HG03196 (cell line): ENCODE measurements around the gene KIF3B.
"Not testable (repeated sequence)": the region's sequence is repeated elsewhere in the genome, so short reads cannot be mapped to it uniquely, and the experiment has no call there.

Experiments
- ATAC-seq: cut with Tn5 transposase; IDR thresholded peaks from one replicate; pipeline ENCODE4 v1.9.1; 2021; ENCODE audit not compliant: unreplicated experiment

The KIF3B gene

DNA sequence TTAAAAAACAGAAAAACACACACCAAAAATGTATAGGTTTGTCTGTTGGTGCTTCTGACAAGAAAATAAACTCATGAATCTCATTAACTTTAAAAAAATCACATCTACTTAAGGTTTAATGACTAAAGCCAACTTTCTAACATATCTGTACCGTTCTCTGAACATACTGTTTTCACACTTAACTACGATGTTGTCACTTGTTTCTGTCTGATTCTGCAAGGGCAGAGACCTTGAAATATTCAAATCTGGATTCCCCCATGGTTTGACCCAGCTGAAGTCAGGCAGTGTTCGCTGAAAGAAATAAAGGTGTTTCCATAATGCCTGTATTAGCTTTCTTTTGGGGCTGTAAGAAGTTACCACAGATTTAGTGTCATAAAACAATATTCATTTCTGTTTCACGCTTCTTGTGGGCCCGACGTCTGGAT, 78.0 kb downstream of the KIF3B start:
- no peak for ATAC-seq

DNA sequence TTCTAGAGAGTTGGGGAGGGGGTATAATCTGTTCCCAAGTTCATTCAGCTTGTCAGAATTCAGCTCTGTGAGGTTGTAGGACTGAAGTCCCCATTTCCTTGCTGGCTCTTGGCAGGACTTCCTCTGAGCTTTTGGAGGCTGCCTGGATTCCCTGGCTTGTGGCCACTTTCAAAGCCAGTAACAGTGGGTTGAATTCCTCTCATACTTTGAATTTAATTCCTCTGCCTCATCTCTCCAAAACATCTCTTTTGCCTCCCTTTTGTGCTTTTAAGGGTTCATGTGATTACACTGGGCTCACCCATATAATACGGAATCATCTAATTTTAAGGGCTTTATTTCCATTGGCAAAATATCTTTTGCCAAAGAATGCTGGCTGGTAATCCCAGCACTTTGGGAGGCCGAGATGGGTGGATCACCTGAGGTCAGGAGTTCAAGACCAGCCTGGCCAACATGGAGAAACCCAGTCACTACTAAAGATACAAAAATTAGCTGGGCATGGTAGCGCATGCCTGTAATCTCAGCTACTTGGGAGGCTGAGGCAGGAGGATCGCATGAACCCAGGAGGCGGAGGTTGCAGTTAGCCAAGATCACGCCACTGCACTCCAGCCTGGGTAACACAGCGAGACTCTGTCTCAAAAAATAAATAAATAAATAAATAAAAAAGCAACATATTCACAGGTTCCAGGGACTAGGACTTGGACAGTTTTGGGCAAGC, 78.6 kb downstream of the KIF3B start:
- ATAC-seq = not testable (repeated sequence)

DNA sequence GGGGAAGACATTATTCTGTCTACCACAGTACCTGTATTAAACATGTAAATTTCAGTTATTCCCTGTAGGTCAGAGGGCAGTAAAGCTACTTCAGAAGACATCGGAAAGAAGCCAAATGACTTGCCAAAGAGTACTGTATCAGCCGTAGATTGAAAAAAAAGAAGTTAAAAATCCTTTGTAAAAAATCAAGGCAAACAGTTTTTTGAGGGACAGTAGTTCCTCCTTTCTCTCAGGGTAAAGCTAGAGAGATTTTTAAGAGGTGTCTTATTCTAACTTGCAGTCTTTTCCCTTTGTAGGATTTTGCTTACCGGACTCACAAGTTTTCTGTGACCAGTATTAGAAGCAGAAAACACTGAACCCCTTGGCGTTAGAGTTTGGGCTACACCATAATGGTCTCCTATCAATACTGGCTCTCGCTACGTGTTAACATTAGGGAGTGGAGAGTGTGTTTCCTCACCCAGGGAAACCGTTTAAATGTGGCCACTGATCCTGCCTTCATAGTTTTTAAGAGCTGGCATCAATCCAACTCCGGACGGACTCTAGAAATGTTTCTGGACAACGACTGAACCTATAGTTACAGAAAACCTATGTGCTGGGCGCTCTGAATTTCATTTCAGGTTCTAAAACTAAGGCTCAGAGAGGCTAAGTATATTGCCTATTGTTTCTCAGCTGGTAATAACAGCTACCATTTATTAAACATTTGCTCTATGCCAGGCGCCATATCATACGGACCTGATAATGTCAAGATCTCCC, 79.3 kb downstream of the KIF3B start:
- no peak for ATAC-seq

DNA sequence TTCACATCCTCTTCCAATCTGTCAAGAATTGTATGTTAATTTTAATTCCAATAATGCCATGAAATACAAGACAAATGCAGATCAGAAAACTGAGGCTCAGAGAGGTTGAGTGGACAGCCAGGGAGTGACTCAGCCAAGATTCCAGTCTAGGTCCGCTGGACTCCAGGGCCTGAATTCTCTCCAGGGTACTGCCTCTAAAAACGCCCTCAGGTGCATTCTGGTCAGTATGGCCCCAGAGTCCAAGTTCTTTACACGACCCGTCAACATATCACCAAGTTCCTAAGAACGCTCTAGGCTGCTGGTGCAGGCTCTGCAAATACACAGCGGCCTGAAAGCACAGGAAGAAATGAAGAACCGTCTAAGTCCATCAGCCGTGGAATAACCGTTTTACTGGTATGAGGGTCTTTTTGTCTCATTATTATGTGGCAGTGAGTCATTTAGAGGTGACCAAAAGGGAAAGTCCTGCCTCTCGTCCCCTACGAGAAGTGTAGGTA, 80.0 kb downstream of the KIF3B start:
- ATAC-seq = no peak

DNA sequence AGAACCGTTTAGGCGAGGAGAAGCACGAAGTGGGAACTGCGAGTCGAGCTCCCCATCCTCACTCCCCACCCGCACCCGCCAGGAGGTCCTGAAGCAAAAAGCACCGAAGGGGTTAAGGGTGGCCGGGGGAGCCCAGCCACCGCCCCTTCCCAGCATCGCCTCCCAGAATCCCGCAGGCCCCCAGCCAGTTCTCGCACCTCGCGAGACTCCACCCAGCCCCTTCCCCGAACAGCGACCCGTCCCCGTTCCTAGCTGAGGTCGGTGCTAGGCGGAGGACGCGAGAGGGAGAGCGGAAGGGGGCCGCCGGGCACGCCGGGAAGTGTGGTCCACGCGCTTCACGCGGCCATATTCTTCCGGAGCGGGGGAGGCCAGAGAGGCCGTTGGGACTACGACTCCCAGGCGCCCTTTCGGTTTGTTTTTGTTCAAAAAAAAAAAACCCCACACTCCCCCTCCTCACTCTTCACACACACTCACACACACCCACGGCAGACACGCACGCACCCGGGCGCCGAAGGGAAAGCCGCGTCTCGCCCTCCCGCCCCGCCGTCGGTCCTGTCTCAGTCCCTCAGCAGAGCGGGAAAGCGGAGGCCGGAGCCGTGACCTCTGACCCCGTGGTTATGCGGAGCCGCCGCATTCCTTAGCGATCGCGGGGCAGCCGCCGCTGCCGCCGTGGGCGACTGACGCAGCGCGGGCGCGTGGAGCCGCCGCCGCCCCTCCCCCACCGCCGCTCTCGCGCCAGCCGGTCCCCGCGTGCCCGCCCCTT, 80.6 kb downstream of the KIF3B start, which contains the start of gene ASXL1:
TSS of gene ASXL1 (plus strand) at position 463 of the 763 bp plus-strand sequence. CDS start 445 bp downstream, outside the sequence.
- ATAC-seq = peak; percentile 75

DNA sequence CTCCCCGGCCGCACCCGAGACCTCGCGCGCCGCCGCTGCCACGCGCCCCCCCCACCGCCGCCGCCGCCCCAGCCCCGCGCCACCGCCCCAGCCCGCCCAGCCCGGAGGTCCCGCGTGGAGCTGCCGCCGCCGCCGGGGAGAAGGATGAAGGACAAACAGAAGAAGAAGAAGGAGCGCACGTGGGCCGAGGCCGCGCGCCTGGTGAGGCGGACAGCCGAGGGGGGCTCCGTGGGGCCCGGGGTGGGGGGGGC, 81.1 kb downstream of the KIF3B start:
- no peak for ATAC-seq

DNA sequence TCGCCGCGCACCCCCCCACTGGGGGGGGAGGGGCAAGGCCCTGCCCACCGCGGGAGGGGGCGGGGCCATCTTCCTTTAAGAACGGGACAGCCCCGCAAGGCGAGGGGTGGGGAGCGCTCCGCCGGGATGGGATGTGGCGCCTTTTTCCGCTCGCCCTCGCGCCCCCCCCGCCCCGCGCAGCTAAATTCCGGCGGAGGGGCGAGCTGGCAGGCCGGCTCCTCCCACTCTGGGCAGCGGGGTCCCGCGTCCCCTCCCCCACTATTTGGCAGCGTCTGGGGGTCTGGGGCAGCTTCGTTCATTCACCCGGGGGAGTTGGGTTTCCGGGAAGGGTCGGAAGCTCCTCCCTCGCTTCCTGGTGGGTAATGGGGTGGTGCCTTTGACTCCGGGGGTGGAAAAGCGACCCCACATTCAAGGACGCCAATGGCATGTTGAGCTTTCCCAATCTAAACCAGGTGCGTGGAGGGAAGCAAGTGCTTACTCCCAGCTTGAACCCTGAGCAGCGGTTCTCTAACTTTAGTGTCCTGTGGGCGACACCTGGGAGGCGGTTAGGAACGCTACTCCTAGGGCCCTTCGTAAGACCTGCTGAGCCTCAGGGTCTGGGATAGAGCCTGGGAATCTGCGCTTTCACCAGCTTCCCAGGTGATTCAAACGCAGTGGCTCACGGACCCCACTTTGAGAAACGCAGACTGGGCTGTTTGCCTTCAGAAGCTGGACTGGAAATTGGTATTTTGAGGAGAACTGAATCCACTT, 81.6 kb downstream of the KIF3B start:
- ATAC-seq = no peak

DNA sequence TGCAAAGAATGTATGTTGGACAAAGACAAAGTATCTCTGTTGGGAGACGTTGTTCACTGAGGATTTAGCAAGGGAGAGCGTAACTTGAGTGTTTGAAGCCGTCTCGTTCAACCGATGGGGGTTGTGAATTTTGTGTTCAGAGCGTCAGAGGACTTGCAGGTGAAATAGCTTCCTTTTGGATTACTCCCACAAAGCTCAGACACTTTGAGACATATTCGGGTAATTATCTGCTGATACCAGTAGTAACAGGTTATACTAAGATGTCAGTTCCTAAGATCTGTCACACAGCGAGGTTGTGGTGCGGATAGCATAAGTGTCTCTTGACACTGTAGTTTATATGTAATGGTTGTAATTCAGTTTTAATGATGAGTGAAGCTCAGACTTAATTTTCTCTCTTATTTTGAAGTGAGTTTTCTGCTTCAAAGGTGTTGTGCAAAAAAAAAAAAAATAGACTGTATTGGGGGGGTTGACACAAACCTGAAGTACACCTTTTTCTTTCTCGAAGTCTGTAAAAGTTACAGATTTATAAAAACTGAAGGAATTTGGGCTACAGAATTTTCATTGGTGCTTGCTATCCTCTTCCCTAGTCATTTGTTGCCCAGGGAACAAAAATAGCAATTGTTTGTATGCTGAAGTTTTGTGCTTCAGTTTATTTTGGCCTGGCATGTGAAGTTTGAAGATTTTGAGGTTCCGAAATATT, 82.3 kb downstream of the KIF3B start:
- no peak for ATAC-seq

DNA sequence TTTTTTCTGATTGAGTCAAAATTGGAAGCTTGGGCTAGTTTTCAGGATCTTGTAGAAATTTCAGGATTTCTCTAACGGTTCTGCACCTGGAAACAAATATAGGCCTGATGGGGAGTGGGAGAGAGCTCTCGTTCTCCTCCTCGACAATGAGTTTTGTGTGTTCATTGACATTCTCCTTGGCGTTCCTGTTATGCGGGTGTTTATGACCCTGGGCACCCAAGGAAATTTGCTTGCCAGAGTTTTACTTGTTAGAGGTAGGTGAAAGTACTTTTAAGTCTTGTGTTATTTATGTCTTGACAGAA, 82.8 kb downstream of the KIF3B start:
- ATAC-seq = no peak

DNA sequence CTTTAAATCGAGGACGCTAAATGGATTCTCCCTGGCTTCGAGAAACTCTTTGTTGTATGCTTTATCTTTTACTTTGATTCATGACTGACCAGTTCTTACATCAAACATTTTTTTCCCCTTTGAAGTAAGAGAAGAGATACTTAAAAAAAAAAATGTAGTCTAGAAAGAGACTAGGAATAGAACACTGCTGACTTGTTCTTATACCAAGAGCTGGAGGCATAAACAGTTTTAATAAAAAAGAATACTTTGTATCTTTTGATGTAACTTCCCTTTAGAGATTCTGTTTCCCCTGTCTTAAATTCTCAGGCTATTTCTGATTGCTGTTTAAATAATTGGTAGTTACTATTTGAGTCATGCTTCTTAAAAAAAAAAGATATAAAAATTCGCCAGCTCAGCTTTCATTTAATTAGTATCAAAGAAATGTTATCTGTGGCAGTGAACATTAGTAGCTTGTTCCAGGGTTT, 85.5 kb downstream of the KIF3B start:
- ATAC-seq = no peak

DNA sequence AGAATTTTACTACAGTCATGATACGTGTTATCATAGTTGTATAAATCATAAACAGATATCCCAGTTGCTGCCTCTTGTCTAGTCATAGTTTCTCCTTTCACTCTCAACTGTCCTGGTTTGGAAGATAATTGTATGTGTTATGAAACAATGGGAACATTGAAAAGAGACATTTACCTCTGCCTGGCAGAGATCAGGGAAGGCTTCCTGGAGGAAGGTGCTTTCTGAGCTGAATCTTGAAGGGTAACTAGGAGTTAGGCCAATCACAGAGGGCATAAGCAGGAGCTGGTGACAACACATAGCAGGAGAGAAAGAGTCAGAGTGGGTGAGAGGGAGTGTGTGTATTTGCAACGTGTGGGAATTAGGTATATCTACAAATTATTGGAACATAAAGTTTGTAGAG, 86.0 kb downstream of the KIF3B start:
- ATAC-seq = no peak

DNA sequence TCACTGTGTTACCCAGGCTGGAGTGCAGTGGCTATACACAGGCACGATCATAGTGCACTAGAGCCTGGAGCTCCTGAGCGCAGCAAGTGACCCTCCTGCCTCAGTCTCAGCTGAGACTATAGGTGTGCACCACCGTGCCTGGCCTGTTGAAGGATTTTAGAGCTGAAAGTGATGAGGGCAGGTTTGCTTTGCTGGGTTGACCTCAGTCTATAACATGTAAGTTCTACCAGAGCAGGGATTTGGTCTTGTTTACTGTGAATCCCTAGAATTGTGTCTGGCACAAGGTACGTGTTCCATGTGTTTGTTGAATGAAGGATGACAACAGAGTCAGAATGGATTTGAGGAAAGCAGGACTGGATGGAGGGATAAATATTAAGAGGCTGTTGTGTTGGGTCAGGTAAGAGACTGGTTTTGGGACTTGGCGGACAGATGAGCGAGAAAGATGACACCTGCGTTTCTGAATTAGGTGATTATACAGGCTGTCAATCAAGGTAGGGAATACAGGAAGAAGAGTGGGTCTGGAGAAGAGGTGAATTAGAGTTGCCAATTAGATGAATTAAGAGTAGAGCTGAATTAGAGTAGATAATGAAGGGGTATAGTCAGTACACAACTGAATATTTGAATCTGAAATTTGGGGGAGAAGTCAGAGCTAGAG, 87.2 kb downstream of the KIF3B start:
- ATAC-seq = no peak

DNA sequence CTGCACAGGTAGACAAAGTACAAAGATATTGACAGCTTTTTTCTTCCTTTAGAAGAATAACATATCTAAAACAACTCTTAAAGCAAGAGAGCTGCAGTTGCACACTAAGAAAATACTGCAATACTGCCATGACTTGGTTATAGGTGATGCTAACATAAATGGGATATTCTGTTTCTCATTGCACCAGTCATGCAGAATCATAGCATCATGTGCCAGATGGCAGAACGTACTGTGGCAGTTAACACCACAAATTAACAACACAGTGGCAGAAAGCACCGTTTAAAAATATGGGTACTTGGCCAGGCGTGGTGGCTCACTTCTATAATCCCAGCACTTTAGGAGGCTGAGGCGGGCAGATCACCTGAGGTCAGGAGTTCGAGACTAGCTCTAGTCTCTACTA, 88.1 kb downstream of the KIF3B start:
- ATAC-seq = no peak

DNA sequence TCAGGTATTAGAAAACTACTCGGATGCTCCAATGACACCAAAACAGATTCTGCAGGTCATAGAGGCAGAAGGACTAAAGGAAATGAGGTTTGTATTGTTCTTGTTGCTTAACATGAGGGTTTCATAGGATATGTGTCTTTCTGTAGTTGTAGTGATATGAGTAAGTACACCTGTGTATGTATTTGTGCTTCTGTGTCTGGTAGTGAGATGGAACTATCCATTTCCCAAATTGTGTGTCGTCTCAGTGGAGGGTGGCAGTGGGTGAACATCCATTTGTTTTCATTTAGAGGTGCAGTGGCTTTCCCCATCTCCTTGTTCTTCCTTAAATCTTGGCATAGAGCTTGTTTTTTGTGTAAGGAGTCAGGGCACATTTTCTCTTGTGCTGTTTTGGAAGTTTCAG, 88.9 kb downstream of the KIF3B start:
- no peak for ATAC-seq

DNA sequence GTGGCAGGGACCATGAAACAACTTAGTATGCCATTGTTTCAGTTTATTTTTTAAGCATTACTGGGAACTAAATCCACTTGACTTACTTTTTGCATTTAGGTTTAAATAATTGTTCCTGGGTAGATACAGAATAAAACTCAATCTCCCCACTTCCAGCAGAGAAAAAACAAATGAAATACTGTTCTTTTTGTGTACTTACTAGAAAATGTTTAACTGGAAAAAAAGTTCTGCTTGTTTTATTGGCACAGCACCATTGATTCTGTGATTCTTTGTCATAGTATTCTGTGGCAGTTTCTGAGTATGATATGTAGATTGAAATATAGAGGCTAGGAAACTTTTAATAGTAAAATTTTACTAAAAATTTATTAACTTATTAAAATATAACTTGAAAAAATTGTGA, 90.9 kb downstream of the KIF3B start:
- no peak for ATAC-seq

DNA sequence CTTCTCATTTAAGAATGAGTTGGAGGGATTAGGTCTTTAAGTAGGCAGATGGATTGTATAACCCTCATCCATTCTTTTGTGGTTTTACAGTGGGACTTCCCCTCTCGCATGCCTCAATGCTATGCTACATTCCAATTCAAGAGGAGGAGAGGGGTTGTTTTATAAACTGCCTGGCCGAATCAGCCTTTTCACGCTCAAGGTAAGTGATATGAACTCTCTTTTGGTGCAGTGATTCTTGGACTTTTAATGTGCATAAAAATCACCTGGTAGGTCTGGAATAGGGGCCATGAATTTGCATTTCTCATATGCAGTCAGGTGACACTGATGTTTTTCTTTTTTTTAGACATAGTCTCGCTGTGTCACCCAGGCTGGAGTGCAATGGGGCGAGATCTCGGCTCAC, 91.5 kb downstream of the KIF3B start:
- ATAC-seq = no peak

DNA sequence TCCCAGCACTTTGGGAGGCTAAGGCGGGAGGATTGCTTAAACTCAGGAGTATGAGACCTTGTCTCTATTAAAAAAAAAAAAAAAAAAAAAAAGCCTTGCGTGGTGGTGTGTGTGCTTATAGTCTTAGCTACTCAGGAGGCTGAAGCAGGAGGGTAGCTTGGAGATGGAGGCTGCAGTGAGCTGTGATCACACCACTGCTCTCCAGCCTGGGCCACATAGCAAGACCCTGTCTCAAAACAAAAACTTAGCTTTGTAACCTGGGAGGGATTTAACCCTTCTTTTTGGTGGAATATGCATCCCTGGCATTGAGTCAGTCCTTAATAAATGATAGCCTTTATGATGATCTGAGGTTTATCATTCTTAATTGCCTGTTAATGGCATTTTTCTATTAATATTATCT, 93.4 kb downstream of the KIF3B start:
- no peak for ATAC-seq

DNA sequence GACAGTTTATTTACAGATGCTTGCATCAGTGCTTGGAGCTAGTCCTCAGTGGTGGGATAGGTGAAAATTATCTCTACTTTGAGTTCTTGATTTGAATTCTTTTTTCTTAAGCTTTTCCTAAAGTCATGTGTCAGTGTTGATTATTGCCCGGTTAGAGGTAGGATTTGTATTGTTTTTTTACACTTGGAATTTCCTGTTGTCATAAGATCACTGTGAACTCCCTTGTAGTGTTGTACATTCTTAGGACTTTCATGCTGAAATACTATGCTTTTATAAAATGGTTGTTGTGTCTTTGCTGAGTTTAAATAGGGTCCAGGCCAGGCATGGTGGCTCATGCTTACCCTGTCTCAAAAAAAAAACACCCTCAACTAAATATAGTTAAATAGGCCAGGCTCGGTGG, 101.0 kb downstream of the KIF3B start:
- ATAC-seq = no peak

DNA sequence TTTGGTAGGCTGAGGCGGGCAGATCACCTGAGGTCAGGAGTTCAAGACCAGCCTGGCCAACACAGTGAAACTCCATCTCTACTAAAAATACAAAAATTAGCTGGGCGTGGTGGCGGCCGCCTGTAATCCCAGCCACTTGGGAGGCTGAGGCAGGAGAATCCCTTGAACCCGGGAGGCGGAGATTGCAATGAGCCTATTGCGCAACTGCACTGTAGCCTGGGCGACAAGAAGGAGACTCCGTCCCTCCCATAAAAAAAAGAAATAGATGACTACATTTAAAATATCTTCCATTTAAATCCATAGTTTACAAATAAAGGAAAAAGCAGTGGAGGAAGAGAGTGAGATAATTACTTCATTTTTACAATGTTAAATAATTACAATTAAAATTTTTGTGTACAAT, 102.6 kb downstream of the KIF3B start:
- not testable (repeated sequence) for ATAC-seq

DNA sequence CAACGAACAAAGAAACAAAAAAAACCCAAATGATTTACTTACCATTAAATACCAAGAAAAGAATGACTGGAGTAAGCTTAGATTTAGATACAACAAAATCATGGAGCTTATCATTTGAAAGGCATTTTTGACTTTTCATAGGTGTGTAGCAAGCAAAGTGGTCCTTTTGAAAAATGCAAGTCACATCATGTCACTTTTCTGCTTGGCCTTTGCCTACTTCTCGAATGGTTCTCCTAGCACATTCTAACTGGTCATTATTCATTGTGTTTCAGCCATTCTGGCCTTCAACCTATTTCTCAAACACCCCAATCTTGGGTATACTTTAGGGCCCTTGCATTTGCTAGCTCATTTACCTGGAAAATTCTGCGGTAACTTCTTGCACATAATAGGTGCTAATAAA, 103.3 kb downstream of the KIF3B start:
- ATAC-seq = no peak
